Kidney (tissue), 14 donors: ENCODE data around the gene OBSCN. TPM values are rescaled to one million over a fixed set of nuclear protein-coding genes. Genes with fewer than 3 reads are reported as not detected.

Experiments used
- DNase-seq, 5 donors: peaks; one replicate each; pipeline ENCODE4 v3.0.0-alpha.2; 2013 to 2020
- FAIRE-seq: peaks from 2 replicates; lab custom pipeline; 2012; peaks lifted over from hg19 to GRCh38; lab: Jason Lieb, UNC
- H3K27ac ChIP-seq, 2 donors: one replicate each; pipeline ENCODE4 v1.7.0; 2013; ENCODE audit warnings: low read depth in 2 of 2, low read length in 2 of 2, inconsistent platforms in 1 of 2
- H3K27me3 ChIP-seq: one replicate; pipeline ENCODE4 v1.7.1; 2013; ENCODE audit warnings: low read length, inconsistent platforms; ENCODE audit not compliant: control insufficient read depth, insufficient read depth
- H3K36me3 ChIP-seq, 3 donors: one replicate each; pipeline versions ENCODE4 v1.7.0 to v1.7.1; 2013; ENCODE audit warnings: low read length in 3 of 3, control low read depth in 1 of 3, inconsistent platforms in 1 of 3; ENCODE audit not compliant: insufficient read depth in 3 of 3, control insufficient read depth in 2 of 3
- H3K4me1 ChIP-seq, 3 donors: one replicate each; pipeline versions ENCODE4 v1.7.0 to v1.7.1; 2013; ENCODE audit warnings: low read length in 3 of 3, inconsistent platforms in 1 of 3, low read depth in 1 of 3; ENCODE audit not compliant: control insufficient read depth in 2 of 3, insufficient read depth in 2 of 3
- H3K4me3 ChIP-seq, 3 donors: one replicate each; pipeline versions ENCODE4 v1.7.0 to v1.8.1; 2013; ENCODE audit warnings: low read length in 3 of 3, control low read depth in 1 of 3, inconsistent platforms in 1 of 3
- H3K9ac ChIP-seq, 3 donors: one replicate each; pipeline versions ENCODE4 v1.7.0 to v1.7.1; 2013; ENCODE audit warnings: low read length in 3 of 3, control low read depth in 1 of 3, inconsistent platforms in 1 of 3
- H3K9me3 ChIP-seq, 3 donors: one replicate each; pipeline versions ENCODE4 v1.7.0 to v1.7.1; 2013; ENCODE audit warnings: low read length in 3 of 3, control low read depth in 1 of 3, inconsistent platforms in 1 of 3; ENCODE audit not compliant: control insufficient read depth in 2 of 3, insufficient read depth in 1 of 3
- intact Hi-C: fragments of 100-400 bp; cut with DNase I; formaldehyde crosslinking; loops from one replicate; pipeline ENCODE4 v1.11.1; 2022
- polyA plus RNA-seq: library from polyadenylated mRNA; stranded (reverse); fragments of 350-450 nt; fragmentation: Illumina TruSeq; extraction: RNeasy Lipid Tissue Mini Kit (QIAGEN cat#74804); gene quantifications from one replicate; pipeline ENCODE4 v1.2.3, GENCODE V29; 2014; ENCODE audit warnings: low read depth, low replicate concordance; ENCODE audit not compliant: insufficient read depth
- total RNA-seq: library from RNA; stranded (reverse); fragmentation: NEBNext Ultra II Directional; extraction: Animal tissue kit (Norgen Biotek cat#: 25700); gene quantifications from one replicate; pipeline ENCODE4 v1.2.1, GENCODE V29; 2021
- TF ChIP-seq, protein P1 (sequence below): IDR thresholded peaks from 3 replicates; pipeline ENCODE4 v1.5.1; 2012; ENCODE audit warnings: mild to moderate bottlenecking, moderate library complexity, borderline replicate concordance; ENCODE audit not compliant: insufficient read depth; ENCODE audit errors: extremely low read depth
- donor health status: control.
- donor health status: control.
- donor health status: control.
- donor health status: control.
- donor health status: control.
- donor health status: DM: yes; HTN: yes; CAD: no.
- donor health status: Normal renal cell carcinoma (clear cell type).

The OBSCN gene
- total and polyA plus RNA-seq, 2 donors from 2014 or later, result 14.5 to 30.0 TPM

DNA sequence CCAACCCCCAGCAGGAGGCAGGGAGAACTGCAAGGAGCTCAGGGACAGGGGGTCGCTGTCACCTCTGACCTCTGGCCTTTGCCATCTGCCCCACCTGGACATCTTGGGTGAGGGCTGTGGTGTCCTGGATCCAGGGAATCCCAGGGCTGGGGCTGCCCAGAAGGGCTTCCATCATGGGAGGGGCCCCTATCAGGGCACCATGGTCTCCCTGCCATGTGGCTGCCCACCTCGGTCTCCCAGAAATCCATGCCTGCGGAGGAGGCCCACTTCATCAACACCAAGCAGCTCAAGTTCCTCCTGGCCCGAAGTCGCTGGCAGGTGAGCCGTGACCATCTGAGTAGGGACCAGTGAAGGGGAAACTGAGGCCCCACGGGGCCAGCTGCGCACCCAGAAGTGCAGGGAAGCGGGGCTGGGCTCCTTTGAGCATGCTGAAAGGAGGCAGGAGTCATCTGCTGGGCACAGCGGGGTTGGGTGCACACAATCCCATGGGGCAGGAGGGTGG is 162.6 kb downstream of the OBSCN start:
- H3K36me3 ChIP-seq, result no peaks in the 10 kb centered on the region
- no peaks in the 10 kb centered on the region for H3K9me3 ChIP-seq
- no peaks in the 10 kb centered on the region for H3K27me3 ChIP-seq
- no peak overlapping the region for H3K27ac ChIP-seq
- H3K4me1 ChIP-seq, result peaks cover 0 to 12% (median 0%) of the 10 kb centered on the region in 3 donors
- no peak overlapping the region for H3K4me3 ChIP-seq
- intact Hi-C loops, result no loop called here
- peak in 2 of 5 donors; percentile 57 to 64 for DNase-seq
- no peak for FAIRE-seq
- TF ChIP-seq, protein P1, sequence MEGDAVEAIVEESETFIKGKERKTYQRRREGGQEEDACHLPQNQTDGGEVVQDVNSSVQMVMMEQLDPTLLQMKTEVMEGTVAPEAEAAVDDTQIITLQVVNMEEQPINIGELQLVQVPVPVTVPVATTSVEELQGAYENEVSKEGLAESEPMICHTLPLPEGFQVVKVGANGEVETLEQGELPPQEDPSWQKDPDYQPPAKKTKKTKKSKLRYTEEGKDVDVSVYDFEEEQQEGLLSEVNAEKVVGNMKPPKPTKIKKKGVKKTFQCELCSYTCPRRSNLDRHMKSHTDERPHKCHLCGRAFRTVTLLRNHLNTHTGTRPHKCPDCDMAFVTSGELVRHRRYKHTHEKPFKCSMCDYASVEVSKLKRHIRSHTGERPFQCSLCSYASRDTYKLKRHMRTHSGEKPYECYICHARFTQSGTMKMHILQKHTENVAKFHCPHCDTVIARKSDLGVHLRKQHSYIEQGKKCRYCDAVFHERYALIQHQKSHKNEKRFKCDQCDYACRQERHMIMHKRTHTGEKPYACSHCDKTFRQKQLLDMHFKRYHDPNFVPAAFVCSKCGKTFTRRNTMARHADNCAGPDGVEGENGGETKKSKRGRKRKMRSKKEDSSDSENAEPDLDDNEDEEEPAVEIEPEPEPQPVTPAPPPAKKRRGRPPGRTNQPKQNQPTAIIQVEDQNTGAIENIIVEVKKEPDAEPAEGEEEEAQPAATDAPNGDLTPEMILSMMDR, result no peak
- H3K9ac ChIP-seq, result no peak overlapping the region

DNA sequence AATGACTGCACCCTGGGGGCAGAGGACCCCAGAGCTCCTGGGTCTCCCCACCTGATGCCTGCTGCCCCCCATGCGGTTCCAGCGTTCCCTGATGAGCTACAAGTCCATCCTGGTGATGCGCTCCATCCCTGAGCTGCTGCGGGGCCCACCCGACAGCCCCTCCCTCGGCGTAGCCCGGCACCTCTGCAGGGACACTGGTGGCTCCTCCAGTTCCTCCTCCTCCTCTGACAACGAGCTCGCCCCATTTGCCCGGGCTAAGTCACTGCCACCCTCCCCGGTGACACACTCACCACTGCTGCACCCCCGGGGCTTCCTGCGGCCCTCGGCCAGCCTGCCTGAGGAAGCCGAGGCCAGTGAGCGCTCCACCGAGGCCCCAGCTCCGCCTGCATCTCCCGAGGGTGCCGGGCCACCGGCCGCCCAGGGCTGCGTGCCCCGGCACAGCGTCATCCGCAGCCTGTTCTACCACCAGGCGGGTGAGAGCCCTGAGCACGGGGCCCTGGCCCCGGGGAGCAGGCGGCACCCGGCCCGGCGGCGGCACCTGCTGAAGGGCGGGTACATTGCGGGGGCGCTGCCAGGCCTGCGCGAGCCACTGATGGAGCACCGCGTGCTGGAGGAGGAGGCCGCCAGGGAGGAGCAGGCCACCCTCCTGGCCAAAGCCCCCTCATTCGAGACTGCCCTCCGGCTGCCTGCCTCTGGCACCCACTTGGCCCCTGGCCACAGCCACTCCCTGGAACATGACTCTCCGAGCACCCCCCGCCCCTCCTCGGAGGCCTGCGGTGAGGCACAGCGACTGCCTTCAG is 163.3 kb downstream of the OBSCN start:
- Histone ChIP-seq H3K4me1 (peaks cover 0 to 12% (median 0%) of the 10 kb centered on the region in 3 donors), H3K9ac (no peak overlapping the region), H3K27ac (no peak overlapping the region), H3K36me3 (no peaks in the 10 kb centered on the region), H3K9me3 (no peaks in the 10 kb centered on the region), H3K27me3 (no peaks in the 10 kb centered on the region), H3K4me3 (no peak overlapping the region)
- TF ChIP-seq, protein P1, result no peak
- FAIRE-seq (no peak), DNase-seq (peak in 4 of 5 donors; percentile 30 to 80 (median 51))
- intact Hi-C loops, result no loop called here

DNA sequence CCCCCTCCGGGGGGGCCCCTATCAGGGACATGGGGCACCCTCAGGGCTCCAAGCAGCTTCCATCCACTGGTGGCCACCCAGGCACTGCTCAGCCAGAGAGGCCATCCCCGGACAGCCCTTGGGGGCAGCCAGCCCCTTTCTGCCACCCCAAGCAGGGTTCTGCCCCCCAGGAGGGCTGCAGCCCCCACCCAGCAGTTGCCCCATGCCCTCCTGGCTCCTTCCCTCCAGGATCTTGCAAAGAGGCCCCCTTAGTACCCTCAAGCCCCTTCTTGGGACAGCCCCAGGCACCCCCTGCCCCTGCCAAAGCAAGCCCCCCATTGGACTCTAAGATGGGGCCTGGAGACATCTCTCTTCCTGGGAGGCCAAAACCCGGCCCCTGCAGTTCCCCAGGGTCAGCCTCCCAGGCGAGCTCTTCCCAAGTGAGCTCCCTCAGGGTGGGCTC is 163.9 kb downstream of the OBSCN start:
- TF ChIP-seq, protein P1, result no peak
- no peaks in the 10 kb centered on the region for H3K27me3 ChIP-seq
- no peak for DNase-seq

More for the DNA sequence above, 163.9 kb downstream of the OBSCN start:
- no peaks in the 10 kb centered on the region for H3K36me3 ChIP-seq
- H3K9ac ChIP-seq, result no peak overlapping the region
- H3K27ac ChIP-seq, result peak overlapping the region; percentile 63 to 83
- H3K9me3 ChIP-seq, result no peaks in the 10 kb centered on the region
- no peak for FAIRE-seq
- intact Hi-C loops, result no loop called here
- H3K4me3 ChIP-seq, result no peak overlapping the region
- peaks cover 0 to 12% (median 0%) of the 10 kb centered on the region in 3 donors for H3K4me1 ChIP-seq
